PC-3 (cell line): Measurements from ENCODE around the gene C21orf91. TPM values are rescaled to one million over a fixed set of nuclear protein-coding genes. Genes with fewer than 3 reads are reported as not detected.

Experiments
- ATAC-seq: fragments of 200-7000 bp; cut with Tn5 transposase; 2 replicates; pipeline ENCODE4 v1.9.1; 2020; ENCODE audit warnings: mild to moderate bottlenecking, moderate library complexity
- BruUV-seq: library from RNA; stranded (reverse); fragments of 400-500 nt; replicated peaks from 2 replicates; lab custom pipeline; 2021; lab: Mats Ljungman, UMichigan
- CTCF ChIA-PET: fragments of 300-600 bp; sonication (Branson Sonifier 250); formaldehyde crosslinking; loops from one replicate; lab custom pipeline; 2022; ENCODE audit warnings: antibody characterized with exemption; lab: Charles Lee
- POLR2A ChIA-PET: fragments of 300-600 bp; sonication (Branson Sonifier 250); formaldehyde crosslinking; loops from one replicate; lab custom pipeline; 2022; ENCODE audit warnings: antibody characterized with exemption; ENCODE audit not compliant: unreplicated experiment; lab: Charles Lee
- DNase-seq: peaks from one replicate; pipeline ENCODE4 v3.0.0-alpha.2; 2015
- H2AFZ ChIP-seq: fragments of 300-600 bp; sonication (generic); 2 replicates; pipeline ENCODE4 v1.6.0; 2016; ENCODE audit warnings: antibody characterized with exemption, low read length
- H3F3A ChIP-seq: fragments of 300-600 bp; sonication (generic); one replicate; pipeline ENCODE4 v1.6.0; 2017; ENCODE audit warnings: antibody characterized with exemption, low read length, control low read depth, mild to moderate bottlenecking; ENCODE audit not compliant: unreplicated experiment
- H3K27ac ChIP-seq: fragments of 300-600 bp; sonication (generic); 2 replicates; pipeline ENCODE4 v1.5.1; 2016; ENCODE audit warnings: mild to moderate bottlenecking, low read length
- H3K27me3 ChIP-seq: fragments of 300-600 bp; sonication (generic); 2 replicates; pipeline ENCODE4 v1.6.1; 2016; ENCODE audit warnings: low read length, mixed read lengths
- H3K36me3 ChIP-seq: fragments of 300-600 bp; sonication (generic); 2 replicates; pipeline ENCODE4 v1.6.1; 2016; ENCODE audit warnings: low read depth, mixed run types, low read length, mixed read lengths
- H3K4me1 ChIP-seq: fragments of 300-600 bp; sonication (generic); 2 replicates; pipeline ENCODE4 v1.5.1; 2016; ENCODE audit warnings: low read length; ENCODE audit not compliant: insufficient read depth
- H3K4me2 ChIP-seq: fragments of 300-600 bp; sonication (generic); 2 replicates; pipeline ENCODE4 v1.6.0; 2016; ENCODE audit warnings: low read length
- H3K4me3 ChIP-seq: fragments of 300-600 bp; sonication (generic); 2 replicates; pipeline ENCODE4 v1.5.1; 2016; ENCODE audit warnings: mild to moderate bottlenecking, low read length, mixed read lengths
- H3K79me2 ChIP-seq: fragments of 300-600 bp; sonication (generic); 2 replicates; pipeline ENCODE4 v1.6.1; 2017; ENCODE audit warnings: low read length, mixed read lengths
- H3K9ac ChIP-seq: fragments of 300-600 bp; sonication (generic); 2 replicates; pipeline ENCODE4 v1.6.0; 2016; ENCODE audit warnings: mild to moderate bottlenecking, low read length
- H3K9me2 ChIP-seq: fragments of 300-600 bp; sonication (generic); replicated peaks from 2 replicates; pipeline ENCODE4 v1.6.1; 2016; ENCODE audit warnings: mixed run types, low read length, mixed read lengths
- H3K9me3 ChIP-seq: fragments of 300-600 bp; sonication (generic); 2 replicates; pipeline ENCODE4 v1.6.1; 2016; ENCODE audit warnings: low read length, mixed read lengths
- H4K20me1 ChIP-seq: fragments of 300-600 bp; sonication (generic); 2 replicates; pipeline ENCODE4 v1.6.1; 2016; ENCODE audit warnings: low read length, mixed read lengths
- EZH2 ChIP-seq: fragments of 300-600 bp; sonication (generic); IDR thresholded peaks from one replicate; pipeline ENCODE4 v1.6.1; 2017; ENCODE audit warnings: antibody characterized with exemption, mild to moderate bottlenecking, low read length; ENCODE audit not compliant: unreplicated experiment
- EZH2phosphoT487 ChIP-seq: fragments of 300-600 bp; sonication (generic); IDR thresholded peaks from 2 replicates; pipeline ENCODE4 v1.6.1; 2018; ENCODE audit warnings: mild to moderate bottlenecking, antibody characterized with exemption, low read length, borderline replicate concordance
- intact Hi-C: fragments of 100-400 bp; cut with micrococcal nuclease; formaldehyde crosslinking; loops from 2 replicates; pipeline ENCODE4 v1.9.0; 2023
- total RNA-seq: library from RNA; depleted of rRNA; stranded (reverse); fragments of >200 nt; gene quantifications from 2 replicates; pipeline ENCODE4 v1.2.3, GENCODE V29; 2014
- TF ChIP-seq, protein P1 (sequence below): fragments of 300-600 bp; sonication (generic); conservative IDR thresholded peaks from 2 replicates; pipeline ENCODE4 v1.5.1; 2017; ENCODE audit warnings: antibody characterized with exemption, low read depth, mild to moderate bottlenecking, low read length

C21orf91 gene
- total RNA-seq, 1 experiment from 2014 or later = 7.7 TPM

DNA sequence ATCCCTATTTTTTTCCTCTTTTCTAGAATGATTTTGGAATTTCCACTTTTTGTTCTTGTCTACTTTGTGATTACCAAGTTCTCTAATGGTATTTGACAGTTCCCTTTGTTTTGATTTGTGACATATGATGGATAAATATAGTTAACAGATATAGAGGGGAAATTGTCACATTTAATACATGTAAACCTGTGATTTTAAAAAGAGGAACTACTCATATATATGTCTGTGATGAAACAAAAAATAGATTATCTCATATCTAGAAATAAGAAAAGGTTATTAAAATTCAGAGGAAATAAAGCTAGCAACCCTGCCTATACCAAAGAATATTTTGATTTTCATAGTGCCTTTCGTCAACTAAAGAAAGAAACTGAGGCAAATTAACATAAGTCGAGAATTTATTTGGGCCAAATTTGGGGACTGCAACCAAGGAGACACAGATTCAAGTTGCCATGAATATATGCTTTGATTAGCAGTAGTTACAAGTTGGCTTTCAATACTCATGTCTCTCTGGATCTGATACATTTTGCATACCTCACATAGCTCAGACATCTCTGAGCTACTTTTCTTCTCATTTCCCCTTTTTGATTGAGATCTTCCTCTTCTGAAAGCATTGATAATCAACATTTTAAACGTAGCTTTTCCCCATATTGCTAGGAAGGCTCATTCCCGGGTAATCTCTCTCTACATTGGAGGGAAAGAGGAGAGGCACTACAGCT, 15.6 kb upstream of the C21orf91 start:
- Histone ChIP-seq H3K27me3 (peaks cover 7% of the 10 kb centered on the region), H3F3A (no peaks in the 10 kb centered on the region), H3K4me2 (no peak overlapping the region), H3K9ac (no peak overlapping the region), H2AFZ (no peak overlapping the region), H3K27ac (no peak overlapping the region), H3K9me2 (no peaks in the 10 kb centered on the region), H4K20me1 (no peaks in the 10 kb centered on the region), H3K79me2 (no peaks in the 10 kb centered on the region), H3K9me3 (no peaks in the 10 kb centered on the region), H3K36me3 (no peaks in the 10 kb centered on the region), H3K4me1 (no peaks in the 10 kb centered on the region), H3K4me3 (no peak overlapping the region)
- BruUV-seq = no TSS peak
- POLR2A ChIA-PET = no interaction called here
- DNase-seq (no peak), ATAC-seq (no peak)
- intact Hi-C loops = no loop called here
- TF ChIP-seq, protein P1, sequence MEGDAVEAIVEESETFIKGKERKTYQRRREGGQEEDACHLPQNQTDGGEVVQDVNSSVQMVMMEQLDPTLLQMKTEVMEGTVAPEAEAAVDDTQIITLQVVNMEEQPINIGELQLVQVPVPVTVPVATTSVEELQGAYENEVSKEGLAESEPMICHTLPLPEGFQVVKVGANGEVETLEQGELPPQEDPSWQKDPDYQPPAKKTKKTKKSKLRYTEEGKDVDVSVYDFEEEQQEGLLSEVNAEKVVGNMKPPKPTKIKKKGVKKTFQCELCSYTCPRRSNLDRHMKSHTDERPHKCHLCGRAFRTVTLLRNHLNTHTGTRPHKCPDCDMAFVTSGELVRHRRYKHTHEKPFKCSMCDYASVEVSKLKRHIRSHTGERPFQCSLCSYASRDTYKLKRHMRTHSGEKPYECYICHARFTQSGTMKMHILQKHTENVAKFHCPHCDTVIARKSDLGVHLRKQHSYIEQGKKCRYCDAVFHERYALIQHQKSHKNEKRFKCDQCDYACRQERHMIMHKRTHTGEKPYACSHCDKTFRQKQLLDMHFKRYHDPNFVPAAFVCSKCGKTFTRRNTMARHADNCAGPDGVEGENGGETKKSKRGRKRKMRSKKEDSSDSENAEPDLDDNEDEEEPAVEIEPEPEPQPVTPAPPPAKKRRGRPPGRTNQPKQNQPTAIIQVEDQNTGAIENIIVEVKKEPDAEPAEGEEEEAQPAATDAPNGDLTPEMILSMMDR = no peak
- no peak for TF ChIP-seq EZH2phosphoT487
- CTCF ChIA-PET = no interaction called here

DNA sequence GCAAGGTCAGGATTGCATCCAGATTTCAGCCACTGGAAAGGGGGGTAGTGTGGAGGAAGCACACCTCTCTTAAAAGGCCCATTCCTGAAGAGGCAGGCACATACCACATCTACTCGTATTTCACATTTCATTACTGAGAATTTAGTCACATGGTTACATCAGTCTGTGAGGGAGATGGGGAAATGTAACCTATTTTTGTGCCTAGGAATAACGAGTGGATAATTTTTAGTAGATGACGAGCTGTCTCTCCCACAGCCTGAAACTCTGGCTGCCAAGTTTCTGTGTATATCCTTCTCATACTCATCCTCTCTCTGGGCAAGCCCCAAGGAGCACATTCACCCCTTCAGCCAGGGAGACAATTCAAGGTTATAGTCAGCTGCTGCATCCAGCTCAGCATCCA, 10.3 kb upstream of the C21orf91 start:
- POLR2A ChIA-PET = interaction anchor here (0.7 kb wide), 1 partner anchor 11 kb away, joined by 4 read pairs; no protein-coding TSS in a partner anchor

DNA sequence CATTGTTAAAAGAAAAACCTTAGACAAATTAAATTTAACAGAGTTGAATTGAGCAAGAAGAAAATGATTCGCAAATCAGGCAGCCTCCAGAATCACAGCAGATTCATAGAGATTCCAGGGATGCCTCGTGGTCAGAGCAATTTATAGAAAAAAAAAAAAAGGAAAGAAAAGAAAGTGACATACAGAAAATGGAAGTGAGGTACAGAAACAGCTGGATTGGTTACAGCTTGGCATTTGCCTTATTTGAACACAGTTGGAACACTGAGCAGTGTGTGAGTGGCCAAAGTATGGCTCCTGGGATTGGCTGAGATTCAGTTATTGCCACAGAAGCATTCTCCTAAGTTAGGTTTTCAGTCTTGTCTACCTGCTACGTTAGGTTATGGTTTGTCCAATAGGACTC, 9.1 kb upstream of the C21orf91 start:
- POLR2A ChIA-PET = no interaction called here
- no peak overlapping the region for H3K9ac ChIP-seq

More for the DNA sequence above, 10.3 kb upstream of the C21orf91 start:
- H3K27me3 ChIP-seq = peaks cover 7% of the 10 kb centered on the region
- H3K9me3 ChIP-seq = no peaks in the 10 kb centered on the region
- intact Hi-C loops = no loop called here
- H3K4me2 ChIP-seq = no peak overlapping the region
- no peaks in the 10 kb centered on the region for H3K79me2 ChIP-seq
- H2AFZ ChIP-seq = no peak overlapping the region
- H3K4me1 ChIP-seq = no peaks in the 10 kb centered on the region
- CTCF ChIA-PET = no interaction called here
- H3F3A ChIP-seq = no peaks in the 10 kb centered on the region
- no peak overlapping the region for H3K9ac ChIP-seq
- TF ChIP-seq EZH2 (no peak), EZH2phosphoT487 (no peak)
- TF ChIP-seq, protein P1 = no peak
- H3K36me3 ChIP-seq = no peaks in the 10 kb centered on the region
- no peaks in the 10 kb centered on the region for H4K20me1 ChIP-seq
- no TSS peak for BruUV-seq
- no peak overlapping the region for H3K4me3 ChIP-seq
- DNase-seq (no peak), ATAC-seq (no peak)
- no peak overlapping the region for H3K27ac ChIP-seq
- no peaks in the 10 kb centered on the region for H3K9me2 ChIP-seq

More for the DNA sequence above, 9.1 kb upstream of the C21orf91 start:
- Histone ChIP-seq H3F3A (no peaks in the 10 kb centered on the region), H3K27ac (no peak overlapping the region), H4K20me1 (no peaks in the 10 kb centered on the region), H3K36me3 (no peaks in the 10 kb centered on the region), H3K4me2 (no peak overlapping the region), H3K27me3 (peaks cover 7% of the 10 kb centered on the region), H3K4me1 (no peaks in the 10 kb centered on the region), H3K4me3 (no peak overlapping the region), H2AFZ (no peak overlapping the region), H3K79me2 (no peaks in the 10 kb centered on the region), H3K9me3 (no peaks in the 10 kb centered on the region), H3K9me2 (no peaks in the 10 kb centered on the region)
- TF ChIP-seq, protein P1 = no peak
- TF ChIP-seq EZH2 (no peak), EZH2phosphoT487 (no peak)
- DNase-seq (no peak), ATAC-seq (no peak)
- intact Hi-C loops = no loop called here
- BruUV-seq = no TSS peak
- CTCF ChIA-PET = no interaction called here
